ENCODE results near the gene PFKFB3.

PFKFB3 gene

DNA sequence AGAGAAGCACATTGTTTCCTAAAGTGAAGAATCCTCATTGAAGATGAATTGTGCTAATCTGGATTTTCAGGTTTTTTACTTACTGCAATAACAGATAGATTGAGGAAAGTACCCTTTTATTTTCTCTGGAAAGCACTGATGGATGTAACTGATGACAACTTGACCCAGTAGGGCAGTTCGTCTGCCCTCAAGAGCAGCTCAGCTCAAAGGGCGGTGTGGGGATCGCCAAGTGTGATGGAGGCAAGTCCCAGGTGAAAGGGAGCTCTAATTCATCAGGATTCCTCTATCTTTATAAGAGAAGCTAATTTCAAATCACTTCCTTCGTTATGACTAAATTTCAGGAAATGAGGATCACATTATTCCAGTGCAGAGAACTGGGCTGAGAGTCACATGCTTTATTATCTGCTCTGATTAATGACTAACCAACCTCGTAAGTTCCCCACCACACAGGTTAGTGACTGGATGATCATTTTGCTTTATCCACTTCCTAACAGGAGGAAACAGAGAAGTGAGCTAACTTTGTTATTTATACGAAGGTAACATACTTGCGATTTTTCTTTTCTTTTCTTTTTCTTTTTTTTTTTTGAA is 98.8 kb downstream of the PFKFB3 start:
- DNase-seq (ENCODE audit: low spot score) = no peak
